ENCODE results near the gene HPRT1.
A peak's percentile ranks its signal among the peaks of the same experiment; 100 is the strongest.

The HPRT1 gene

GRCh38 chrX:134470013-134470412, 10.0 kb downstream of the HPRT1 start:
- TF ChIP-seq CTCF (conservative IDR thresholded peaks at IDR 0.05; ENCODE audit: low read depth, low read length): no peak
- no peak overlapping the region for H3K4me3 ChIP-seq (ENCODE audit: low read depth, low read length)
- DNase-seq (ENCODE audit: low read depth): no peak

GRCh38 chrX:134472041-134472440, 12.1 kb downstream of the HPRT1 start:
- TF ChIP-seq CTCF (conservative IDR thresholded peaks at IDR 0.05; ENCODE audit: low read depth, low read length): no peak
- no peak for DNase-seq (ENCODE audit: low read depth)

DNA sequence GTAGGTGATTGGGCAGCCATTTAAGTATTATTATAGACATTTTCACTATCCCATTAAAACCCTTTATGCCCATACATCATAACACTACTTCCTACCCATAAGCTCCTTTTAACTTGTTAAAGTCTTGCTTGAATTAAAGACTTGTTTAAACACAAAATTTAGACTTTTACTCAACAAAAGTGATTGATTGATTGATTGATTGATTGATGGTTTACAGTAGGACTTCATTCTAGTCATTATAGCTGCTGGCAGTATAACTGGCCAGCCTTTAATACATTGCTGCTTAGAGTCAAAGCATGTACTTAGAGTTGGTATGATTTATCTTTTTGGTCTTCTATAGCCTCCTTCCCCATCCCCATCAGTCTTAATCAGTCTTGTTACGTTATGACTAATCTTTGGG, 16.3 kb downstream of the HPRT1 start:
- no peak for TF ChIP-seq CTCF (conservative IDR thresholded peaks at IDR 0.05; ENCODE audit: low read depth, low read length)
- no peak for DNase-seq (ENCODE audit: low read depth)
- no peak overlapping the region for H3K4me3 ChIP-seq (ENCODE audit: low read depth, low read length)

More at GRCh38 chrX:134472041-134472440, 12.1 kb downstream of the HPRT1 start:
- no peak overlapping the region for H3K4me3 ChIP-seq (ENCODE audit: low read depth, low read length)

GRCh38 chrX:134478374-134478773, 18.4 kb downstream of the HPRT1 start:
- no peak for TF ChIP-seq CTCF (conservative IDR thresholded peaks at IDR 0.05; ENCODE audit: low read depth, low read length)
- no peak overlapping the region for H3K4me3 ChIP-seq (ENCODE audit: low read depth, low read length)
- DNase-seq (ENCODE audit: low read depth): no peak

DNA sequence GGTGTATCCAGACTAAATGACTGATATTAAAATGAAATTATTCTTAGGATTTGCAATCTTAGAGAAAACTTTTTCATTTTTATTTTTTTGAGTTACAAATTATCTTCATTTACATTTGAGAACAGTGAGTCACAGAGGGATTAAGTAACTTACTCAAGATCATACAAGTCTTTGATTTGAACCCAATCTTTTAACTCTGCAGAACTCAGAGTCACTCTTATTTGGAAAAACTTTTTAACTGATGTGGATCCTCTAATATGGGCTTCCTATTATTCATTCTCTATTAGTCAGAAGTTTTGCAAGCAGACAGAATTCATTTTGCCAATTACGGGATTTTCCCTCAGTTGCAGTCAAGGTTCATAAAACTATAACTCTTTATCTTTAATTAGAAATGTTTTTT, 20.1 kb downstream of the HPRT1 start:
- no peak for TF ChIP-seq CTCF (conservative IDR thresholded peaks at IDR 0.05; ENCODE audit: low read depth, low read length)
- DNase-seq (ENCODE audit: low read depth): peak; percentile 19

GRCh38 chrX:134481339-134481738, 21.4 kb downstream of the HPRT1 start:
- no peak overlapping the region for H3K4me3 ChIP-seq (ENCODE audit: low read depth, low read length)
- no peak for DNase-seq (ENCODE audit: low read depth)
- TF ChIP-seq CTCF (conservative IDR thresholded peaks at IDR 0.05; ENCODE audit: low read depth, low read length): no peak

More for the DNA sequence above, 20.1 kb downstream of the HPRT1 start:
- no peak overlapping the region for H3K4me3 ChIP-seq (ENCODE audit: low read depth, low read length)

DNA sequence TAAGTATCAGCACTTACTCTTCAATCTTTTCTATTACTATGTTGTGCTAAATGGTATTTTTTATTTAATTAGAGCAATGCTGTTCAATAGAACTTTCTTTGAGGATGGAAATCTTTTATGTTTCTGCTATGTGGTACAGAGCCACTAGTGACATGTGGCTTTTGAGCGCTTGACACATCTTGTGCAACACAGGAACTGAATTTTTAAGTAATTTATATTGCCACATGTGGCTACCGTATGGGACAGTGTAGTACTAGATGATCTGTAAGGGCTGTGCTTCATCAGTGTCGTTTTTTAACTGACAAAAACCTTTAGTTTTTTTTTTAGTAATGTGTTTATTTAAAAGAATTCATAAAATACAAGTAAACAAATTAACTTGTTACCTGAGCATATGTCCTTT, 22.4 kb downstream of the HPRT1 start:
- H3K4me3 ChIP-seq (ENCODE audit: low read depth, low read length): no peak overlapping the region
- no peak for DNase-seq (ENCODE audit: low read depth)
- no peak for TF ChIP-seq CTCF (conservative IDR thresholded peaks at IDR 0.05; ENCODE audit: low read depth, low read length)
